WTC11 (cell line): Measurements from ENCODE around the gene NKD1.

Source experiments
- GABPB1 ChIP-seq: sonication (generic); formaldehyde crosslinking; IDR thresholded peaks from 2 replicates; pipeline ENCODE4 v1.8.1; 2023; ENCODE audit warnings: mild to moderate bottlenecking, missing genetic modification reagents
- NFYB ChIP-seq: sonication (generic); formaldehyde crosslinking; conservative IDR thresholded peaks from 2 replicates; pipeline ENCODE4 v1.8.0; 2022; ENCODE audit warnings: low read depth, missing genetic modification reagents
- RORB ChIP-seq: fragments of 250-450 bp; sonication (Bioruptor Pico); IDR thresholded peaks from 2 replicates; pipeline ENCODE4 v1.9.0; 2021; ENCODE audit warnings: mild to moderate bottlenecking
- TF ChIP-seq, protein P1 (sequence below): sonication (generic); formaldehyde crosslinking; conservative IDR thresholded peaks from 2 replicates; pipeline ENCODE4 v1.8.1; 2022; ENCODE audit warnings: mild to moderate bottlenecking, missing genetic modification reagents
- TF ChIP-seq, protein P2 (sequence below): fragments of 200-600 bp; IDR thresholded peaks from 2 replicates; pipeline ENCODE4 v1.8.0; 2022; ENCODE audit warnings: antibody characterized with exemption
- TF ChIP-seq, protein P3 (sequence below): sonication (generic); formaldehyde crosslinking; IDR thresholded peaks from 2 replicates; pipeline ENCODE4 v1.8.1; 2023; ENCODE audit warnings: mild to moderate bottlenecking, moderate library complexity, missing genetic modification reagents

DNA sequence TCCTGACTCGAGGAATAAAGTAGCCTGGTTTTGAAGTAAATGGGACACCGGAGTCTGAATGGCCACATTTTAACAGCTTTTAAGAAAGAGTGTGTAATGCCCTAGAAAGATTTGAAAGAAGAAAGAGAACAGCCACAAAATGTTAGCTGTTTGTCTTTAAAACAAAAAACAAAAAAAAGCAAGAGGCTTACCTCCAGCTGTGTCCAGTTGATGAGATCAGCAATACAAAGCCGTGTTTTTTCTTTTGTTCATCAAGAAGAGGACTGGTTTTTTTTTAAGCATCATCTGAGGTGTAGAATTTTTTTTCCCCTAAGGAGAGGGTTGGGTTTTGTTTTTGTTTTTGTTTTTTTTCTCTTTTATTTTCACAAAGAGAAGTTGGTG is 58.8 kb downstream of the NKD1 start:
- TF ChIP-seq NFYB (CRISPR knock-in tag), result no peak
- TF ChIP-seq, protein P1, sequence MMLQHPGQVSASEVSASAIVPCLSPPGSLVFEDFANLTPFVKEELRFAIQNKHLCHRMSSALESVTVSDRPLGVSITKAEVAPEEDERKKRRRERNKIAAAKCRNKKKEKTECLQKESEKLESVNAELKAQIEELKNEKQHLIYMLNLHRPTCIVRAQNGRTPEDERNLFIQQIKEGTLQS (CRISPR knock-in tag), result no peak
- TF ChIP-seq, protein P2, sequence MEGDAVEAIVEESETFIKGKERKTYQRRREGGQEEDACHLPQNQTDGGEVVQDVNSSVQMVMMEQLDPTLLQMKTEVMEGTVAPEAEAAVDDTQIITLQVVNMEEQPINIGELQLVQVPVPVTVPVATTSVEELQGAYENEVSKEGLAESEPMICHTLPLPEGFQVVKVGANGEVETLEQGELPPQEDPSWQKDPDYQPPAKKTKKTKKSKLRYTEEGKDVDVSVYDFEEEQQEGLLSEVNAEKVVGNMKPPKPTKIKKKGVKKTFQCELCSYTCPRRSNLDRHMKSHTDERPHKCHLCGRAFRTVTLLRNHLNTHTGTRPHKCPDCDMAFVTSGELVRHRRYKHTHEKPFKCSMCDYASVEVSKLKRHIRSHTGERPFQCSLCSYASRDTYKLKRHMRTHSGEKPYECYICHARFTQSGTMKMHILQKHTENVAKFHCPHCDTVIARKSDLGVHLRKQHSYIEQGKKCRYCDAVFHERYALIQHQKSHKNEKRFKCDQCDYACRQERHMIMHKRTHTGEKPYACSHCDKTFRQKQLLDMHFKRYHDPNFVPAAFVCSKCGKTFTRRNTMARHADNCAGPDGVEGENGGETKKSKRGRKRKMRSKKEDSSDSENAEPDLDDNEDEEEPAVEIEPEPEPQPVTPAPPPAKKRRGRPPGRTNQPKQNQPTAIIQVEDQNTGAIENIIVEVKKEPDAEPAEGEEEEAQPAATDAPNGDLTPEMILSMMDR, result no peak
- TF ChIP-seq, protein P3, sequence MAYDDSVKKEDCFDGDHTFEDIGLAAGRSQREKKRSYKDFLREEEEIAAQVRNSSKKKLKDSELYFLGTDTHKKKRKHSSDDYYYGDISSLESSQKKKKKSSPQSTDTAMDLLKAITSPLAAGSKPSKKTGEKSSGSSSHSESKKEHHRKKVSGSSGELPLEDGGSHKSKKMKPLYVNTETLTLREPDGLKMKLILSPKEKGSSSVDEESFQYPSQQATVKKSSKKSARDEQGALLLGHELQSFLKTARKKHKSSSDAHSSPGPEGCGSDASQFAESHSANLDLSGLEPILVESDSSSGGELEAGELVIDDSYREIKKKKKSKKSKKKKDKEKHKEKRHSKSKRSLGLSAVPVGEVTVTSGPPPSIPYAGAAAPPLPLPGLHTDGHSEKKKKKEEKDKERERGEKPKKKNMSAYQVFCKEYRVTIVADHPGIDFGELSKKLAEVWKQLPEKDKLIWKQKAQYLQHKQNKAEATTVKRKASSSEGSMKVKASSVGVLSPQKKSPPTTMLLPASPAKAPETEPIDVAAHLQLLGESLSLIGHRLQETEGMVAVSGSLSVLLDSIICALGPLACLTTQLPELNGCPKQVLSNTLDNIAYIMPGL (CRISPR knock-in tag), result no peak
- TF ChIP-seq GABPB1 (CRISPR knock-in tag), result no peak
- no peak for TF ChIP-seq RORB (CRISPR knock-in tag)
